CD4-positive, CD25-positive, alpha-beta regulatory T cell (primary cell): ENCODE data around the gene C11orf52. TPM values are rescaled to one million over a fixed set of nuclear protein-coding genes. Genes with fewer than 3 reads are reported as not detected.

Experiments used
- ATAC-seq, 2 donors: fragments of 150-1000 bp; cut with Tn5 transposase; one replicate each; pipeline ENCODE4 v1.10.0; 2021; ENCODE audit warnings: low read depth in 2 of 2, moderate number of reproducible peaks in 2 of 2, moderate library complexity in 1 of 2
- DNase-seq, 3 donors: peaks; one replicate each; pipeline versions ENCODE4 v3.0.0 to v3.0.0-alpha.2; 2012 to 2022; ENCODE audit warnings: mixed read lengths in 1 of 3
- H3K27ac ChIP-seq: one replicate; pipeline ENCODE4 v1.7.0; 2013; ENCODE audit warnings: mild to moderate bottlenecking, low read length; ENCODE audit not compliant: insufficient read depth, poor library complexity, severe bottlenecking
- H3K27me3 ChIP-seq: one replicate; pipeline ENCODE4 v1.7.0; 2013; ENCODE audit warnings: low read length; ENCODE audit not compliant: control insufficient read depth, insufficient read depth
- H3K36me3 ChIP-seq: one replicate; pipeline ENCODE4 v1.7.0; 2013; ENCODE audit warnings: mild to moderate bottlenecking, low read length, moderate library complexity; ENCODE audit not compliant: control insufficient read depth, insufficient read depth
- H3K4me1 ChIP-seq: 2 replicates; pipeline ENCODE4 v1.7.0; 2013; ENCODE audit warnings: mild to moderate bottlenecking, low read length; ENCODE audit not compliant: insufficient read depth, control insufficient read depth, poor library complexity, severe bottlenecking
- H3K4me3 ChIP-seq: one replicate; pipeline ENCODE4 v1.7.0; 2013; ENCODE audit warnings: low read depth, mild to moderate bottlenecking, low read length, moderate library complexity
- H3K9me3 ChIP-seq, 2 experiments: 1 replicate in 1 of 2; 2 replicates in 1 of 2; pipeline ENCODE4 v1.7.0; 2013; ENCODE audit warnings: low read length in 2 of 2, mild to moderate bottlenecking in 1 of 2, moderate library complexity in 1 of 2; ENCODE audit not compliant: control insufficient read depth in 2 of 2
- H3K27ac Mint-ChIP-seq, 3 donors: one replicate each; pipeline ENCODE4 v1.8.0; 2020 to 2022; ENCODE audit warnings: mild to moderate bottlenecking in 3 of 3, mixed read lengths in 3 of 3, moderate library complexity in 2 of 3
- H3K27me3 Mint-ChIP-seq: one replicate; pipeline ENCODE4 v1.8.0; 2022; ENCODE audit warnings: mild to moderate bottlenecking, mixed read lengths
- H3K36me3 Mint-ChIP-seq: one replicate; pipeline ENCODE4 v1.8.0; 2020; ENCODE audit warnings: mixed read lengths
- H3K4me1 Mint-ChIP-seq, 4 donors: one replicate each; pipeline ENCODE4 v1.8.0; 2020 to 2022; ENCODE audit warnings: mixed read lengths in 4 of 4, mild to moderate bottlenecking in 1 of 4
- H3K4me3 Mint-ChIP-seq, 4 donors: one replicate each; pipeline ENCODE4 v1.8.0; 2020 to 2022; ENCODE audit warnings: mild to moderate bottlenecking in 4 of 4, mixed read lengths in 4 of 4, moderate library complexity in 3 of 4
- H3K9me3 Mint-ChIP-seq, 7 donors: one replicate each; pipeline ENCODE4 v1.8.0; 2020 to 2022; ENCODE audit warnings: mixed read lengths in 7 of 7, mild to moderate bottlenecking in 3 of 7, moderate library complexity in 2 of 7
- polyA plus RNA-seq, 4 donors: library from polyadenylated mRNA; unstranded; fragments of 300-500 nt; fragmentation: Illumina TruSeq; gene quantifications; one replicate each; pipeline ENCODE4 v1.2.3, GENCODE V29; 2021
- total RNA-seq: library from RNA; stranded (reverse); gene quantifications from one replicate; pipeline ENCODE4 v1.2.3, GENCODE V29; 2022

Gene C11orf52
- total and polyA plus RNA-seq, 5 donors from 2014 or later: 0.41 TPM; not detected in 4

GRCh38 chr11:111908639-111909305 is 9.9 kb upstream of the C11orf52 start:
- no peak overlapping the region for H3K27ac Mint-ChIP-seq
- H3K27me3 Mint-ChIP-seq: peaks cover 52% of the 10 kb centered on the region
- DNase-seq (no peak), ATAC-seq (no peak)
- Histone ChIP-seq H3K4me3 (no peak overlapping the region), H3K36me3 (no peaks in the 10 kb centered on the region), H3K9me3 (no peaks in the 10 kb centered on the region), H3K27ac (no peak overlapping the region), H3K27me3 (peaks cover 18% of the 10 kb centered on the region), H3K4me1 (no peaks in the 10 kb centered on the region)
- no peaks in the 10 kb centered on the region for H3K36me3 Mint-ChIP-seq
- no peaks in the 10 kb centered on the region for H3K4me1 Mint-ChIP-seq
- H3K4me3 Mint-ChIP-seq: no peak overlapping the region
- no peaks in the 10 kb centered on the region for H3K9me3 Mint-ChIP-seq

DNA sequence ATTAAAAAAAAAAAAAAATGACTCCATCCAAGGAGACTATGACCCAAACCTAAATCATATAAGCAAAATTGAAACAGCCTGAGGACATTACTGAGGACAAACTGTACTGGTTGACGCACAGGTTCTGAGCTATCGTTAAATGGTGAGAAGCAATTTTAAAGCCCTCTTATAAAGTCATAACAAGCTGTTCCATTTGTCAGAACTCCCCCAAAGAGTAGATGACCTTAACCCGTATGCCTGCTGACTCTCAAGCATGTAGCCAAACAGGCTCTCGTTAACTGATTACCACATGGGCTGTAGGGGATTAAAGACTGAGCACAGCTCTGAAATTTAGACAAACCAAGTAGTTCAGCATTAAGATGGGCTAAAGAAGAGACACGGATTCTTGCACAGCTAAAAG is 9.3 kb upstream of the C11orf52 start:
- Histone ChIP-seq H3K9me3 (no peaks in the 10 kb centered on the region), H3K4me3 (no peak overlapping the region), H3K36me3 (no peaks in the 10 kb centered on the region), H3K4me1 (no peaks in the 10 kb centered on the region), H3K27ac (no peak overlapping the region), H3K27me3 (peaks cover 22% of the 10 kb centered on the region)
- ATAC-seq: no peak
- H3K36me3 Mint-ChIP-seq: no peaks in the 10 kb centered on the region
- no peaks in the 10 kb centered on the region for H3K4me1 Mint-ChIP-seq
- no peak overlapping the region for H3K4me3 Mint-ChIP-seq
- peaks cover 58% of the 10 kb centered on the region for H3K27me3 Mint-ChIP-seq
- H3K9me3 Mint-ChIP-seq: no peaks in the 10 kb centered on the region
- H3K27ac Mint-ChIP-seq: no peak overlapping the region
- DNase-seq: no peak

DNA sequence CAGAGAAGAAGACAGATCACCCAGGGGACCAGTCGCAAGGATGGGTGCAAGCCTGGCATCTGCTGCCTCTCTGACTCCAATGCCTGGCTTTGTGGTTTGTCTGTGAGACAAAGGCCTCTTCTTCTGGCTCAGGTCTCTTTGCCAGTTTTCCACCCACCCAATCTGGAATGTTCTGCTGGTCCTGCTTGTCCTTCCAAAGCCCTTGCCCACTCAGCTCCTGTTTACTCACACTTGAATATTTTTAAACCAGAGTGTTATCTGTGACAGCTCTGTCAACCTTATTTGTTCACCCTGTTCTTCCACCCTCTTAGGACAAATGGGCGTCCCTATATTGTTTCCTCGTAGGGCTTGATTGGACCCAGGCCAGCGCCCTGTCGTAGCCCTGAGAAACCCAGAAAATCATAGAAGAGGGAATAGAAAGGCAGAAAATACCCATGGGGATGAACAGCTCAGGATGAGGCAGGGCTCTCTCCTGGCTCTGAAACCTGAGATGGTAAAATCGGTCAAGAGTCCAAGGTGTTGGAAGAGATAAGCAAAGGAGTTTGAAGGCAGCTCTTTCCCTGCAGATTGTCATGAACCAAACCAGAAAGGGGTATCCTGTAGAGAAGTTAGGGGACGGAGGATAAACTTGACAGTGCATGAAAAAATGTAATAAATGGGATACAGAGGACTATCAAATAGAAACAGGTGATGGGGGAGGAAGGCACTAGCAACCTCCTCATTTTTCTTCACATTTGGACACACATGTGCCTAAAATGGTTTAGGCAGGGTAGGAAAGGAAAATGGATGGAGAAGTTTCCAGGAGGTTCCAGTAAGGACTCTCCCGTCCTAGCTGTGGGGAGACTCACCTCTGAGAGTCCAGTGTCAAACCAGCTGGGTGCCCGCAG is 7.8 kb upstream of the C11orf52 start:
- Histone ChIP-seq H3K36me3 (no peaks in the 10 kb centered on the region), H3K9me3 (no peaks in the 10 kb centered on the region), H3K27ac (no peak overlapping the region), H3K4me1 (no peaks in the 10 kb centered on the region), H3K27me3 (peaks cover 22% of the 10 kb centered on the region), H3K4me3 (no peak overlapping the region)
- Mint-ChIP-seq H3K27ac (no peak overlapping the region), H3K27me3 (peaks cover 61% of the 10 kb centered on the region), H3K4me3 (no peak overlapping the region), H3K4me1 (no peaks in the 10 kb centered on the region), H3K9me3 (no peaks in the 10 kb centered on the region), H3K36me3 (no peaks in the 10 kb centered on the region)
- DNase-seq (no peak), ATAC-seq (no peak)

DNA sequence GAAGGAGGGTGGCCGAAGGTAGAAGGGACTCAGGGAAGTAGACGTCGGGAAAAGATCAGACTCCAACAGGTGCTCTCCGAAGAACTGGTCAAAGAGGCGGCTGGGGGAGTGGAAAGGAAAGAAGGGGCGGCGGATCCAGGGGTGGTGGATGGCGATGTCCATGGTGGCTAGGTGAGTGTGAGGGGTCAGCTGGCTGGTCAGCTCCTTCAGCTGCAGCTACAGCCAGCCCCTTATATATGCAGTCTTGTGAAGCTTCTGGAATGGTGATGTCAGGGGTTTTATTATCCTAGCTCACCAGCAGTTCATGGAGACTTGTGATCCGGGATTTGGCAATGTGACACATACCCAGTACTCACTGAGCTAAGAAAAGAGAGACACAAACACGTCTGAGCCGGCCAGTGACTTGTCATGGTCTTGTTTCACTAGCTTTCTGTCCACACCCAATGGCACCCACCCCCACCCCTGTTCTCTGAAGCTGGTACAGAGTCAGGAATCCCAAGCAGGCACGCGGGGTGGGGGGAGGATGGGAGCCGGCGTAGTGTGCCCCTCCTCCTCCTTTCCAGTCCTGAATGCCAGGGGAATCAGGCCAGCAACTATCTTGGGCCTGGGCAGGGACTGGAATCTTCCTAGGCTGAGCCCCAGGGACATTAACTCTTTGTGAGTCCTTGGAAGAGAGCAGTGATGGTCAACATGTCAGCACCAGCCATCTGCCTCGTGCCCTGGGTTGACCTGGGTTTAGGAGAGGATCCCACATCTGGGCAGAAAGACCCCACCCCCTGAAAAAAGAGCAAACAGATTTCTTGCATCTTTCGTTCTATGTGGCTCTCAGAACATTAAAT is 6.9 kb upstream of the C11orf52 start, which contains the start of gene CRYAB:
CRYAB (minus strand) TSS at position 208 of the 839 bp plus-strand sequence; CDS start at position 162, 46 bp downstream.
- no peak within 1 kb of the TSS for H3K4me3 Mint-ChIP-seq
- no peak for DNase-seq
- Histone ChIP-seq H3K36me3 (no peaks in the 10 kb centered on the region), H3K27me3 (peaks cover 23% of the 10 kb centered on the region), H3K4me3 (no peak within 1 kb of the TSS), H3K9me3 (no peaks in the 10 kb centered on the region), H3K27ac (no peak within 1 kb of the TSS), H3K4me1 (no peaks in the 10 kb centered on the region)
- no peaks in the 10 kb centered on the region for H3K4me1 Mint-ChIP-seq
- no peaks in the 10 kb centered on the region for H3K9me3 Mint-ChIP-seq
- H3K27me3 Mint-ChIP-seq: peaks cover 67% of the 10 kb centered on the region
- no peak within 1 kb of the TSS for H3K27ac Mint-ChIP-seq
- H3K36me3 Mint-ChIP-seq: no peaks in the 10 kb centered on the region
- no peak for ATAC-seq

DNA sequence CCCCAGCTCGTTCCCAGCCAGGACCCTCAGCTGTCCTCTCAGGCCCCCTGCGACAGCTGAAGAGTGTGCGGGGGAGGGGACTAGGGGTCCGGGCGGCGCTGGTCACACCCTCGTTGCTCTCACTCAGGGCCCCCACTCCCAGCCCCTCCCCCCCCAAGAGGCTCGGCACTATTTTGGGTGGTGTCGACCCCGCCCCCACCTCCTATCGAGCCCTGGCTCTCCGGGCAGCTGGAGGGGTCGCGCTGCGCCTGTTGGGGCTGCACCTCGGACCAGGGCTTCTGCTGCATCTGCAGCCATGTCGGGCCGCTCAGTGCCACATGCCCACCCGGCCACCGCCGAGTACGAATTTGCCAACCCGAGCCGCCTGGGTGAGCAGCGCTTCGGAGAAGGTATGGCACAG is 6.2 kb upstream of the C11orf52 start, which contains the start of gene HSPB2:
HSPB2 (plus strand) TSS at position 200 of the 400 bp plus-strand sequence; CDS start at position 296, 96 bp downstream.
- H3K36me3 Mint-ChIP-seq: no peaks in the 10 kb centered on the region
- Histone ChIP-seq H3K9me3 (no peaks in the 10 kb centered on the region), H3K27me3 (peaks cover 23% of the 10 kb centered on the region), H3K4me3 (no peak within 1 kb of the TSS), H3K4me1 (no peaks in the 10 kb centered on the region), H3K36me3 (no peaks in the 10 kb centered on the region), H3K27ac (no peak within 1 kb of the TSS)
- no peaks in the 10 kb centered on the region for H3K4me1 Mint-ChIP-seq
- no peaks in the 10 kb centered on the region for H3K9me3 Mint-ChIP-seq
- ATAC-seq (no peak), DNase-seq (no peak)
- H3K4me3 Mint-ChIP-seq: no peak within 1 kb of the TSS
- peaks cover 74% of the 10 kb centered on the region for H3K27me3 Mint-ChIP-seq
- H3K27ac Mint-ChIP-seq: no peak within 1 kb of the TSS

DNA sequence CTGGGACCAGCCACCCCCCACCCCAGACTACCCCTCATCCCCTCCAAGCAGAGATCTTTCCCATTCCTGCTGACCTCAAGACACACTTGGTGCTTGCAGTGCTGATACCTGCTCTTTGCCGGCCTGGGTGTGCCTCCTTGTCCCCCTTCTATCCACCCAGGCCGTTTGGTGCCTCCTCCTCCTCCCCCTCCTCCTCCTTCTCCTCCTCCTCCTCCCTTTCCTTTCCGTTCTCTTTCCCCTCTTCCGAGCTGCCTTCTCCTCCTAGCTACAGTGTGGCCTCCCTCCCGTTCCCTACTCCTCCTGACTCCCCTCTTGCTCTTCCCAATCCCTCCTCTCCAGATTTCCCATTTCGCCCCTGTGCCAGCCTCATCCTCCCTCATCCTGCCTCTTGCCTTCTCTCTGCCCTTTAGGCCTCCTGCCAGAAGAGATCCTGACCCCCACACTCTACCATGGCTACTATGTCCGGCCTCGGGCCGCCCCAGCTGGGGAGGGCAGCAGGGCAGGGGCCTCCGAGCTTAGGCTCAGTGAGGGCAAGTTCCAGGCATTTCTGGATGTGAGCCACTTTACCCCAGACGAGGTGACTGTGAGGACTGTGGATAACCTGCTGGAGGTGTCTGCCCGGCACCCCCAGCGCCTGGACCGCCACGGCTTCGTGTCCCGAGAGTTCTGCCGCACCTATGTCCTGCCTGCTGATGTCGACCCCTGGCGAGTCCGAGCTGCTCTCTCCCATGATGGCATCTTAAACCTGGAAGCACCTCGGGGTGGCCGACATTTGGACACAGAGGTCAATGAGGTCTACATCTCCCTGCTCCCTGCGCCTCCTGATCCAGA is 5.5 kb upstream of the C11orf52 start:
- Mint-ChIP-seq H3K9me3 (no peaks in the 10 kb centered on the region), H3K27ac (peak overlapping the region in 1 of 3 donors; percentile 9), H3K36me3 (no peaks in the 10 kb centered on the region), H3K4me1 (peaks cover 0 to 1% (median 0%) of the 10 kb centered on the region in 4 donors), H3K27me3 (peaks cover 71% of the 10 kb centered on the region), H3K4me3 (no peak overlapping the region)
- Histone ChIP-seq H3K27ac (no peak overlapping the region), H3K4me1 (no peaks in the 10 kb centered on the region), H3K9me3 (no peaks in the 10 kb centered on the region), H3K27me3 (peaks cover 21% of the 10 kb centered on the region), H3K36me3 (no peaks in the 10 kb centered on the region), H3K4me3 (no peak overlapping the region)
- ATAC-seq: no peak
- no peak for DNase-seq

DNA sequence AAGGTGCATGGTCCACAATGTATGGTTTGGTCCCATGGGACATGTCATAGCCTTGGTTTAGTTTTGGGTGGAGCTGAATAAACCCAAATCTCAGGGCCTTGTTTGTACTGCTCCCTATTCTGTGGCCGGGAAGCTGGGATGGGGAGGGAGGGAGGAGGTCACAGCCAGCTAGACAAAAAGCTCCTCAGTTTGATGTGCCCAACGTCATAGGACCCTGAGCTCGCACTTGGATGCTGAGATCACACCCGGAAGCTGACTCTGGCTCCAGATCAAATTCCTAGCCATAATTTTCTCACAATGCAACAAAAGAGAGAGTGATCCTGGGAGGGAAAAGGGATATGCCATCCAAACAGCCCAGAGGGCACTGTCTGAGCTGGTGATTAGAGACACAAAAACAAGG is 4.7 kb upstream of the C11orf52 start:
- Histone ChIP-seq H3K27me3 (peaks cover 20% of the 10 kb centered on the region), H3K9me3 (no peaks in the 10 kb centered on the region), H3K4me3 (no peak overlapping the region), H3K4me1 (no peaks in the 10 kb centered on the region), H3K27ac (no peak overlapping the region), H3K36me3 (no peaks in the 10 kb centered on the region)
- H3K36me3 Mint-ChIP-seq: no peaks in the 10 kb centered on the region
- peaks cover 71% of the 10 kb centered on the region for H3K27me3 Mint-ChIP-seq
- H3K27ac Mint-ChIP-seq: peak overlapping the region in 1 of 3 donors; percentile 9
- no peak for DNase-seq
- H3K4me1 Mint-ChIP-seq: peaks cover 0 to 2% (median 0%) of the 10 kb centered on the region in 4 donors
- peaks cover 0 to under 1% (median 0%) of the 10 kb centered on the region in 7 donors for H3K9me3 Mint-ChIP-seq
- no peak for ATAC-seq
- H3K4me3 Mint-ChIP-seq: no peak overlapping the region
